ENCODE measurements around the gene SLC13A4. TPM values are rescaled to one million over a fixed set of nuclear protein-coding genes. Genes with fewer than 3 reads are reported as not detected.
"Not testable (repeated sequence)": the region's sequence is repeated elsewhere in the genome, so short reads cannot be mapped to it uniquely, and the experiment has no call there.

The SLC13A4 gene
- total RNA-seq, 1 donor from 2014 or later: not detected

DNA sequence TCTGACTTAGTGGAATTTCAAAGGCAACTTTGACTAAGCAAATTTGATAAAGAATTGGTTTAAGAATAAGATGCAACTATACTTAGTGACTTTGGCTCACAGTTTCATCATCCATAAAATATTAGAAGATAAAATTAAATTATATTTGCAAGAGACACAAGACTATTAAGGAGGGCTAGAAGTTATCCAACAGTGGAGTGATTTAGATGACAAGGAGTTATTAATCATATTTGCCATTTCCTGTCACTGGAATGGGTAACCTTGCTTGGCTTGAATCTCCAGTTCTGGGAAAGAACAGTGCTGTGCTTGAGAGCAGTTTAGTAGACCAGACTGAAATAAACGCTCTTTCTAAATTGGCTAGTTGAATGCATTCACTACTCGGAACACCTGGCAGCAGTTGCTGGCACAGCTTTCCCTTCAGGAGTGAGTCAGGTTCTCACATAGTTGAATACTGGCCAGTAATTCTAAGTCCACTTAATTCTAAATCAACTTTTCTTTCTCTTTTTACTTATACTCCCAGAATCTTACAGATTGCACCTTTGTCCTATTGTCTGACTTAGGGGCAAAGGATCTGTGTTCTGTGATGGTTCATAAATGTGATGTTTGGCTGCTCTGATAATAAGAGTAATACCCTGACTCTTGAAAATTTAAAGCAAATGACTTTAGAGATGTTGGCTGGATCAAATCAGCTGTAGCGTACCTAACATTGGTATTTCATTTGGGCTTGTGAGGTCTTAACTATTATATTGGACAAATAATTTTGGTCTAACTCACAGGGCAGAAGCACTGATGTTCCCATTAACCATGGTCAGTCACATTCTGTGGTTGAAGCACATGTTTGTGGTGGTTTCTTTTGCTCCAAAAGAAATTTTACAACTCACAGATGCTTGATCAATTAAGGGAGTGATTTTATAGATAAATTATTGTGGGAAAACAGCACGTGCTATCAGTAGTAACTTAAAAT, 49.1 kb downstream of the SLC13A4 start:
- TF ChIP-seq, protein P1, sequence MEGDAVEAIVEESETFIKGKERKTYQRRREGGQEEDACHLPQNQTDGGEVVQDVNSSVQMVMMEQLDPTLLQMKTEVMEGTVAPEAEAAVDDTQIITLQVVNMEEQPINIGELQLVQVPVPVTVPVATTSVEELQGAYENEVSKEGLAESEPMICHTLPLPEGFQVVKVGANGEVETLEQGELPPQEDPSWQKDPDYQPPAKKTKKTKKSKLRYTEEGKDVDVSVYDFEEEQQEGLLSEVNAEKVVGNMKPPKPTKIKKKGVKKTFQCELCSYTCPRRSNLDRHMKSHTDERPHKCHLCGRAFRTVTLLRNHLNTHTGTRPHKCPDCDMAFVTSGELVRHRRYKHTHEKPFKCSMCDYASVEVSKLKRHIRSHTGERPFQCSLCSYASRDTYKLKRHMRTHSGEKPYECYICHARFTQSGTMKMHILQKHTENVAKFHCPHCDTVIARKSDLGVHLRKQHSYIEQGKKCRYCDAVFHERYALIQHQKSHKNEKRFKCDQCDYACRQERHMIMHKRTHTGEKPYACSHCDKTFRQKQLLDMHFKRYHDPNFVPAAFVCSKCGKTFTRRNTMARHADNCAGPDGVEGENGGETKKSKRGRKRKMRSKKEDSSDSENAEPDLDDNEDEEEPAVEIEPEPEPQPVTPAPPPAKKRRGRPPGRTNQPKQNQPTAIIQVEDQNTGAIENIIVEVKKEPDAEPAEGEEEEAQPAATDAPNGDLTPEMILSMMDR (conservative IDR thresholded peaks at IDR 0.05; ENCODE audit: low read depth, low read length): no peak
- peak; percentile 59 for DNase-seq (ENCODE audit: low read depth)
- no peak overlapping the region for H3K4me3 ChIP-seq (ENCODE audit: low read depth, low read length)

DNA sequence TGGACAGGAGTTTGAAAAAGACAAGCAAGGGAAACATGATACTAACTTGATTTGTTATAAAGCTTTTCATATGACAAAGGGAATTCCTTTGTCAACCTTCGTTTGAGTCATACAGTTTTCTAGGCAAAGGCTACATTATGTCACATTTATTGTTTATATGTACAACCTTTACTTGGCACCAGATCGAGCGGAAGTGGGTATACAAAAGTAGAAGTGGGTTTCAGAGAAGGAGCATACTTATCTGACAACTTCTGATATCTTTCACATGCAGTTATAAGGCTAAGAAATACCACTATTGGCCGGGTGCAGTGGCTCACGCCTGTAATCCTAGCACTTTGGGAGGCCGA, 54.7 kb downstream of the SLC13A4 start:
- no peak overlapping the region for H3K4me3 ChIP-seq (ENCODE audit: low read depth, low read length)
- no peak for DNase-seq (ENCODE audit: low read depth)

DNA sequence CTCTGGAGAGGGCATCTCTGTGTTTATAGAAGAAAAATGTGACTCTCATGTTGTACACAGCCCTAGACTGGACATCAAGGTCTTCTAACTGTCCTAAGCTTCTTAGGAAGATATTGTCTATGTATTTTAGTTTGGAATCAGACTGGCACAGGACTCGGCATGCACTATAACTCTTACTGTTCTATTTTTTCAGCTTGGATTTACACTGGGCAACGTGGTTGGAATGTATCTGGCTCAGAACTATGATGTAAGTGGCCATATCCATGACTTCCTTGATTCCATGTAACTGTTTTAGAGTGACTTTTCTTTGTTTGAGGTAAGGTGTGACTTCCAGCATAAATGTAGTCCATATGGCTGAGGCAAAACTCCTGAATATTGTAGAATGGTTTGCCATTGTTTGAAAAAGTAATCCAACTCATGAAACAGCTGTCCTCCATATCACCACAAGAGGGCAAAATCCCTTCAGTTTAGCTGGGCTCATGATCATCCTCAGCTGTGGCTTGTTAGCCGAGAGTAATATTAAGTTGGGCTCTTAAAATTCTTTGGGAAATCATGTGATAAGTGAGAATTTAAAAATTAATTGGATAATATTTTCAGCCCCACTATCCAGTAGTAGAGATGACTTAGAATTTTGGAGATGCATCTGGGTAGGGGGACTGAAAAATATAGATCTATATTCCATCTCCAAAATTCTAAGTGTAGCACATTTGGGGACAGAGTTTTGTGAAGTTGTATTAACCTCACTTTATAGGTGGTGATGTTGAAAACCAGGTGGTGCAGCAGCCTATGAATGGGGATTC, 55.2 kb downstream of the SLC13A4 start:
- no peak for DNase-seq (ENCODE audit: low read depth)
- H3K4me3 ChIP-seq (ENCODE audit: low read depth, low read length): no peak overlapping the region
- TF ChIP-seq, protein P1 (conservative IDR thresholded peaks at IDR 0.05; ENCODE audit: low read depth, low read length): peak; percentile 90

More for the DNA sequence above, 54.7 kb downstream of the SLC13A4 start:
- TF ChIP-seq, protein P1 (conservative IDR thresholded peaks at IDR 0.05; ENCODE audit: low read depth, low read length): no peak

DNA sequence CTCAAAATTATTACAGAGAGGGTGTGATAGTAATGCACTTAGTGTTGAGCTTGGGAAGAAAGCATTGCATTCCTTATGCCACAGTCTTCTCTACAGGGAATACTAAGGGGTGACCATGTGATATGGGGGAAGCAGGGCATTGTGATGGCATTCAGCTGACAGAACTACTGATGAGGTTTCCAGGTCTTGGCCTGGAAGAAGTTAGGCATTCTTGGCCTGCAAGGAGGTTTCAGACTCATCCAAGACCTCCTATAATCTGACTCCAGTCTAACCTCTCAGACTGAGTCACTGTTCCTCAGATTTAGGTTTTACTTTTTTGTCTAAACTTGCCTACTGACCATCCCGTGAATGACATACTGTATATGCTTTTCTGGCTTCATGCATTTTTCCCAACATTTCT, 57.8 kb downstream of the SLC13A4 start:
- no peak for DNase-seq (ENCODE audit: low read depth)
- TF ChIP-seq, protein P1 (conservative IDR thresholded peaks at IDR 0.05; ENCODE audit: low read depth, low read length): no peak
- H3K4me3 ChIP-seq (ENCODE audit: low read depth, low read length): no peak overlapping the region

DNA sequence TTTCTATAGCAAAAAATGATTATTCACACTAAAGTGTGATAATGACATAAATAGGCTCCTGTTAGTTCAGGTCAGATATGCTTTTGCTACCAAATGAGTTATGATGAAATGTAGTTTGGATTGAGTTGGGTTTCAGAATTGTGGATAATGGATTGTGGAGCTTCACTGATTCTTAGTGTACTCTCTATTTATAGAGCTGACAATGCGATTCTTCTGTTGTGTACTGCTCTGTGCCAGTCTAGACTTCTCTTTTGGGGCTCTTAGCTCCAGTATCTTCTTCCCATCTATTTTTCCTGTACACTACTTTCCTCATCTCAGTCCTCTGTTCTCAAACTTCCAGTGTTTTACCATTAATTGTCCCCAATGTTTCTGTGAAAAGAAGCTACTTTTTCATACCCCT, 58.2 kb downstream of the SLC13A4 start:
- H3K4me3 ChIP-seq (ENCODE audit: low read depth, low read length): no peak overlapping the region
- DNase-seq (ENCODE audit: low read depth): no peak
- TF ChIP-seq, protein P1 (conservative IDR thresholded peaks at IDR 0.05; ENCODE audit: low read depth, low read length): no peak

DNA sequence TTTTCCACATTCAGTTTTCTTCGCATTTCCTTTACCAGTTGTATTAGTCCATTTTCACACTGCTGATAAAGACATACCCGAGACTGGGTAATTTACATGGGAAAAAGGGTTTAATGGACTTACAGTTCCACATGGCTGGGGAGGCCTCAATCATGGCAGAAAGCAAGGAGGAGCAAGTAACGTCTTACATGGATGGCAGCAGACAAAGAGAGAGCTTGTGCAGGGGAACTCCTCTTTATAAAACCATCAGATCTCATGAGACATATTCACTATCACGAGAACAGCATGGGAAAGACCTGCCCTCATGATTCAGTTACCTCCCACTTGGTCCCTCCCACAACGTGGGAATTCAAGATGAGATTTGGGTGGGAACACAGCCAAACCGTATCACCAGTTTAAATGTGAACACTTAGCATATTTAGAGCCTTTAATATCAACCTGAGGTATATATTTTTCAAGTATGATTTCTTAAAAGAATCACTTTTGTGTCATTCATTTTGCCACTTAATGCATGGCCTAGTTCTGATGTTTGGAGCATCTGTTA, 59.1 kb downstream of the SLC13A4 start:
- DNase-seq (ENCODE audit: low read depth); H3K4me3 ChIP-seq (ENCODE audit: low read depth, low read length): not testable (repeated sequence)

DNA sequence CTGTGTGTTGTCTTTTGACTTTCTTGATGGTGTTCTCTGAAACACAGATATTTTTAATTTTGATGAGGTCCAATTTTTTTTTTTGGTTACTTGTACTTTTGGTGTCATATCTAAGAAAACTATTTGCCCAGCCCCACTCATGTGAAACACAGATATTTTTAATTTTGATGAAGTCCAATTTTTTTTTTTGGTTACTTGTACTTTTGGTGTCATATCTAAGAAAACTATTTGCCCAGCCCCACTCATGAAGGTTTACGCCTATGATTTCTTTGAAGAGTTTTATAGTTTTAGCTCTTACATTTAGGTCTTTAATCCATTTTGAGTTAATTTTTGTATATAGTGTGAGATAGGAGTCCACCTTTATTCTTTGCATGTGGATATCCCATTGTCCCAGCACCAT, 60.4 kb downstream of the SLC13A4 start:
- not testable (repeated sequence) for H3K4me3 ChIP-seq (ENCODE audit: low read depth, low read length); DNase-seq (ENCODE audit: low read depth)
